Measurements from ENCODE around the gene MNT.

- TF ChIP-seq POLR2A (IDR thresholded peaks at IDR 0.05), result peak; percentile 14
- no peak for TF ChIP-seq CTCF (IDR thresholded peaks at IDR 0.05)
These were observed 764 bp upstream of the MNT start for GRCh38 chr17:2401426-2402221.

Data from transverse colon (tissue), 3 donors.